NCI-H1694 treated with DMSO at 0.1 percent for 48 hours (cell line): ENCODE data around the gene CCDC136.

Experiments used
- DNase-seq: peaks from one replicate; lab custom pipeline; 2025; lab: John Stamatoyannopoulos, UW

Gene CCDC136

DNA sequence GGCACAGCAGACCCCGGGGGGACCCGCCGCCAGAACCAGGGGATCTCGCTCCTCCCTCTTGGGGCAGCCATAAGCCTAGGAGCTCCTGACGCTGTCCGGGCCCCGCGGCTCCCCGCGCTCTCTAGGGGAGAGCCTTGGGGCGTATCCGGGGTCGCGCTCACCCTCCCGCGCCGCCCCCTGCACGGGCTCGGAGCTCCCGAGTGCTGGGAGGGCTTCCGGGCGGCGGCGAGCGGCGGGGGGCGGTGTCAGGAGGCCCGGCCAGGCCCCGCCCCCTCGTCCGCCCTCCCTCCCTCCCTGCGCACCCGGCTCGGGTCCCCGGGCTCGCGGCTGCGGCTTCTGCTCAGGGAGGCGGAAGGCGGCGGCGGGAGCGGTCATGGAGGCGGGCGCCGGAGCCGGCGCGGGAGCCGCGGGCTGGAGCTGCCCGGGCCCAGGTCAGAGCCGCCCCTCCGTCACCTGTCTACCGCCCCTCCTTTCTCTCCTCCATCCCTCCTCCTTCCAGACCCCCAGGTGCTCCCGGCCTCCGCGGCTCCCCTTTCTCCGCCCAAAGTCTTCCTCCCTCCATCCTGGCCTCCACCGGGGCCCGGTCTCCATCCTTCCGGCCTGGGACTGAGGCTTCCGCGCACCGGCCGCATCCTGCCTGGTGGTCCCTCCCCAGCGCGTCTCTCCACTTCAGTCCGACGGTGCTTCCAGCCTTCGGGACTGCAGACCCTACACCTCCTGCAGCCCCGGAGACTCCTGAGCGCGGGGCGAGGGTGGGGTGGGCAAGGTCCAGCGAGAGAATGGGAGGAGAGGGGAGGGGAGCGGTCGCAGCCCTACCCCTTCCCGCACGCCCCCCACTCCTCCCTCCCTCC is at the start of gene CCDC136:
CCDC136 (plus strand) TSS at position 848 of the 851 bp plus-strand sequence. CDS start 444 bp downstream, outside the sequence.
- DNase-seq: peak; percentile 13

DNA sequence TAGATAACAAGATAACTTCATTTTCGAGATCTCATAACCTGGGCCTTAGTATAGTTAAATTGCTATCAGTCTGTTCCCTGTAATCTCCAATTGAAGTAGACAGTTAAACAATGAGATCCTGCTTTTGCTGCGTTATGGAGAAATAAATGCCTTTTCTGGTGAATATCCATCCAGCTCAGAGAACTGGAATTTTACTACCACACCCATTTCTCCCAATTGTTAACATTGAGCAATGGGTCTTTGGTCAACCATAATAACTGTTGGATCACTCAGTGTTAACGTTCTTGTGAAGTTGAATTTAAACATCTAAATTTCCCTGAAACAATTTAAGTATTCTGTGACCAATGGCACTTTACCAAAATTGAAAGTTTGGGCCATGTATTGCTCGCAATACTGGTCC is 49.6 kb upstream of the CCDC136 start:
- DNase-seq: no peak

DNA sequence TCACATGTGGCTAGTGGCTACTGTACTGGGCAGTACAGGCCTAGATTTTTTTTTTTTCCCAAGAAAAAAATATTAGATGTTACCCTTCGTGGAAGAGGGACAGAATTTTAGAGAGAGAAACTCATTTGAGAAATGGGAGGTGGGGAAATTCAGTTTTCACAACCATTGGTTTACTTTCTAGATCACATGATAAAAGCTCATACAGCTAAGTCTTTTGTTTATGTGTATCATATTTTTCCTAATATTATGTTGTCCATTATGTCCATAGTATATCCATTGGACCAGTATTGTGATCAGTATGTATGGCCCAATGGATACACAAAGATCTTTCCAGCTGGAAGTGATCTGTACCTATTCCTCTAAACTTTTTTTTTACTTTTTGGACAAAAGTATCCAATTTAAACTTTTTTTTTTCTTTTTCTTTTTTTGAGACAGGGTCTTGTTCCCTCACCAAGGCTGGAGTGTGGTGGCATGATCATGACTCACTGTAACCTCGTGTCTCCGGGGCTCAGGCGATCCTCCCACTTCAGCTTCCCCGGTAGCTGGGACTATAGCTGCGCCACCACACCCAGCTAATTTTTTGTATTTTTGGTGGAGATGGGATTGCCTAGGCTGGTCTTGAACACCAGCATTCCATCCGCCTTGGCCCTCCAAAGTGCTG is 48.5 kb upstream of the CCDC136 start:
- DNase-seq: no peak

DNA sequence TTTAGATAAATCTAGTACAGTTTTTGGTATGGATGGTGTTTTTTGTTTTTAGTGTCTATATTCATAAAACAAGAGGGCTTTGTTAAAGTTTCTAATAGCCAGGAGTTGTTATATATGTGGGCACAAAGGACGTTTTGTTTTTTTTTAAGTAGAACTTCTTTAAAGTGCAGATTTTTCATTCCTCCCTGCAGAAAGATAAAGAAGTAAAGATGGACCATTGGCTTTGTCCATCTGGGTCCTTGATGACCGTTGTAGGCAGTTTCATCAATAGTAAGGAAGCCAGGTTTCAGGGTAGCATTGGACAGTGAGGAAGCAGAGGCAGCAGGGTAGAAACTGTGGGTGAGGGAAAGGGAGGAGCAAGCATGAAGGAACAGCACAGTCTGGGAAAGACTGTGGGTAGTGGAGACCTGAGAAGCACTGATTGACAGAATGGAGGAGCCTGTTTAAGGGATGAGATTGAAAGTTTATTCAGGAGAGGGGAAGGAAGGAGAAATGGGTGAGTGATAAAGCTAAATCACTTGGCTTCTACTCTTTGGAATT is 47.3 kb upstream of the CCDC136 start:
- no peak for DNase-seq

DNA sequence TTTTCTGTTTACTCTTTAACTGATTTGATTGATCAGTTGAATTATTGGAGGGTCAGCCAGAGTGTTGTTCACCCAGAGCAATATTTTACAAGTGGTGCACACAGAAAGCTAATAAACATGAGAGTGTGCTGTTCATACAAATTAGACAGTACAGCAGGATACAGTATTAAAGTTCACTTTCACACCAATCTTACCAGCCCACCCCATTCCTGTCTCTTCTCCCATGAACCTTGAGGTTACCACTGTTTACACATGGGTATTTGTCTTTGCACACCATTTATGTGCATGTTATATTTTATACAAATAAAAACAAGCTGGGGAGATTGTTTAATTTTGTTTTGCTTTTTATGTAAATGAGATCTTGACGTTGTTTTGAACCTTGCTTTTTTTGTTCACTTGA is 46.1 kb upstream of the CCDC136 start:
- DNase-seq: no peak

DNA sequence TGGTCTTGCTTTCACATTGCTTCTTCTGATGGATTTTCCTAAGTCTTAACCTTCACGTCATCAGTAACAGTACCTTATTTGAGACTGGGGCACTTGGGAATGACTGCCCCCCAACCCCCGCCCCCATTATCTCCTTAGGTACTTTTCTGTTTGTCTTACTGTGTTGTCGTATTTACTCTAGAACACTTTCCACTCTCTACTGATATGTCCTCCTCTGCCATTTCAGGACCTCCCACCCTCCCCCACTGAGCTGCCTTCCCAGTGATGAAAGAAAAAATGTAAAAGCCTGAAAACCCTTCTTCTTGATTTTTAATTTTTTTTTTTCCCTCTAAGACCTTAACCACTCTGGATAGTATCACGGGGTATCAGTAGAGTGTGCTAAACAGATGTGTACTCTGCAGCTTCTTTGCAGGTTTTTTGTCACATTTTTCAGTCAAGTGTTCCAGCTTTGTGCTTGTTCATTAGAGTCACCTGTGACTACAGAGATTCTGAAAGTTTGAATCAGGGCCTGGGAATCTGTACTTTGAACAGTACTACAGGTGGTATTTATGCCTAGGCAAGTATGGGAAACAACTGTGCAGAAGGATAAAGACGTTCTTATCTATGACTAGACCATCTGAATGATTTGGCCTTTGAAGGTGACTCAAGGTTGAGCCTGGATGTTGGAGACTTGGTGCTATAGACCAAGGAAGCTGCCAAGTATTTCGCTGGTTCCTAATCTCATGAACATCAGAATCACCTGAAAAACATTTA is 44.3 kb upstream of the CCDC136 start:
- DNase-seq: no peak

DNA sequence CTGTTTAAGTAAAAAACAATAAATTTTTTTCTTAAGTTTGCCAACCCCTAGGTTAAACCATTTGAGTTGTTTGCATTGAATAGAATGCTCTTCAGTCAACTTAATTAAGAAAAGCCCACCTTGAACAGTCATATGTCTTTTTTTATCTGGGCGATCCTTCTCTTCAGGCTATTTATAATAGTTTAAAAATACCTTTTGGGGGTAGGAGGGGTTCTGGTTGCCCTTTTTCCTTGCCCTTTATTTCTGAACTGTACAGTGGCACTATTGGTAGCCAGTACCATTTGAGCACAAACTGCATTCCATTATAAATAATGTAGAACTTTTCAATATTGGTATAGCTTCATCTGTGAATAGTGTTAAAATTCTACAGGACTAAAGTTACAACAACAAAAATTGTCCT is 39.5 kb upstream of the CCDC136 start:
- DNase-seq: no peak

DNA sequence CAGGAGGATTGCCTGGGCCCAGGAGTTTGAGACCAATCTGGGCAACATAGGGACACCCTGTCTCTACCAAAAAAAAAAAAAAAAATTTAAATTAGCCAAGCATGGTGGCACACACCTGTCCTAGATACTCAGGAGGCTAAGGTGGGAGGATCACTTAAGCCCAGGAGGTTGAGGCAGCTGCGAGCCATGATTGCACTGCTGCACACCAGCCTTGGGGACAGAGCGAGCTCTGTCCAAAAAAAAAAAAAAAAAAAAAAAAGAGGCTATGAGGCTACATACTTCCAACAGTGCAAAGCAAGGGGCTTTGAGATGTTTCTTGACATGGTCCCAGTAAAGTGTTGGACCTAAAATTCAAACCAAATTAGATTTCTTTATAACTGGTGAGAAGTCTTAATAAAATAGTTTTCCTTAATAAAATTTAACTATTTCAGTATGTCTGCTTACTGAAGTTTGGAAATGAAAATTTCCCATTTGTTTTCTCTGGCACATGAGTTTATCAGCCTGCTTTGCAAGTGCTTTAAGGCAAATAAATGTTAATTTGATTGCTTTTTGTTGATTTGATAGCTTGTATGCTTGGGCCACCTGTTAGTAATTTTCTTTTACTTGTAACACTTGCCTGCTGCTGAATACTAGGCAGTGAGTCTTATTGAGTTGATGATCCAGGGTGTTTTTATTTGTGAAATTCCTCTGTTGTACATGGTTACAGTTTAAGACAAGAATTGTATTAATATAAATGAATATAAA is 36.5 kb upstream of the CCDC136 start:
- DNase-seq: no peak

DNA sequence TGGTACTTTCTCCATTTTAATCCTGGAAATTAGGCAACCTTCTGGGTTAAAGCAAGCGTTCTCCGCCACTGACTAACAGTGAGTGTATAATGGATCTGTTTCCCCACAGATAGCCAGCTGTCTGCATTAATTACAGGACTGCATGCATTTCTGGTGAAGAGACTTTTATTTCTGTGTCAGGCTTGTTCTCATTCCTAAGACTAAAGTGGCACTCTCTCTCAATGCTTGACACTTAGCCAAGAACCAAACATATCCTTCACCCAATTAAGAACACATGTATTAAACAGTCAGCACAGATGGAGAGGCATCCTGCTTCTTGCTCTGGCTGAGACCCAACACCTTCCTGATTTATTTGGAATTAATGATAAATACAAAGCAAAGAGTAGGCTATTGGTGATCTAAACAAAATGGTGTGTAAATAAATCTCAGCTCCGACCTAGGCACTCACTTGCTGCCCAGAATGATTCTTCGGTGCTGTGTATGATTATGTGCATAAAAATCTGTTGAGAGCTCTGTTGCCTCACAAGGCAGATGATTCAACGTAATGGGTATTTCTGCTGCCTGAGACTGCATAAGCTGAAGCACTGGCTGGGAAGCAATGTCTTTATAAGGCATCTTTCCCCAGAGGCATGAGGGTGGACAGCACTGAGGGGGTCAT is 35.8 kb upstream of the CCDC136 start:
- peak; percentile 82 for DNase-seq

DNA sequence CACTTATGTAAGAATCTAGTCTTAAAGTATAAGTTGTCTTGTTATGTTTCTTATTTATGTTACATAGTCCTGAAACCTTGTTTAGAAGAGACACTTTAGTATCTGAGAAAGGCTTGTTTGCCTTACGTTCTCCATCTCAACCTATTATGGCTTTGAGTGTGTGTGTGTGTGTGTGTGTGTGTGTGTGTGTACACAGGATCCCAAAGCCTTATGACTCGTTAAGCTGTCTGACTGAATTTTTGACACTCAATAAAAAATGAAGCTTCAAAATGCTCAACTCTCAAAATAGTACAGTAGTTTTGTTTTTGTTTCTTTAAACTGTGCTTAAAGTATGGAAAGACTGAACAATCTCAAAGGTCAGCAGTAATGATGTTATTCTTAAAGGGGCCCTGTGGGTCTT is 34.6 kb upstream of the CCDC136 start:
- no peak for DNase-seq

DNA sequence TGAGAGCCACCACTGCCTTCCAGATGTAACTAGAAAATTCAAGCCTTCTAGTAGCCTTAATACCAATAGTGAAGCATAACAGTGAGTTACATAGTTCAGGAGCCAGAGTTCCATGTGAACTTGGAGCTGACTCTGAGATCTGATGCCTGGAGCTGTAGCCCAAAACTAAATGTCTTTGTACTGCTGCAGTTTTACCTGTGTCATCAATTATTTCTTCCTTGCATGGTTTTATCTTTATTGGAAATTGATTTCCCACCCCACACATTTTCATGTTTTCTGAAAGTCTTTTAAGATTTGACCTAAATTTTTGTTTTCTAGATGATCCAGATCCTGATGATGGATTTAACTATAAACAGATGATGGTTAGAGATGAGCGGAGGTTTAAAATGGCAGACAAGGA is 33.2 kb upstream of the CCDC136 start:
- DNase-seq: no peak

DNA sequence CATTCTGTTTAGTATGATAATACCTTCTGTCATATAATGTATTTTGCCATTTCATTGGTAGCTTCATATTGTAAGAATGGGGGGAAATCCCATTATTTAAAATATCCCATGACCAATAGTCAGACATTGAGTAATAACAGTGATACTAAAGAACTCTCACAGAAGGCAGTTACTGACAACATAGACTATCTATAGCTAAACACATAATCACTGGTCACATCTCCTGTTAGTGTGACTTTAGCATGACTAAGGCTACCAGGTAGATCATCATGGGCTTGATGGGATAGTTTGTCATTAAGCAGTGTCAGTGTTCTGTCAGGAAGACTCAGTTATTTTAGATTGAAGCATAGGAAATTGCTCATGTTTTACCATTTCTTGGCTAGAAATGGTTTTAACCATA is 32.5 kb upstream of the CCDC136 start:
- DNase-seq: no peak

DNA sequence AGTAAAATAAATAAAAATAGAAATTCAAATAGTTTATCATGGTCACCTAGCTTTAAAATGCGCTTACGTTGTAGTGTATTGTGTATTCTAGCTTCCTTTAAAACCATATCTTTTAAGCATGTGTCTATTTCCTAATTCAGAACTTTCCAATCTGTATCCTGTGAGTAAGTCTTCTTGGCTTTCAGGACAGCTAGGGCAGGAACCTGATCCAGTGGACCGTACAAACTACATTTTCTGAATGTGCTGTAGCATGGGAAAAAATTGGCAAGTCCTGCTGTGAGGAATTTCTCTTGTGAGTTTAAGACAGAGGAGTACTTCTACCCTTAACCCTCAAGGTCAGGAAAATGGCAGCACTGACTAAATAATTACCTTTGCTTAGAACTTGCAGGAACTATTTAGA is 28.2 kb upstream of the CCDC136 start:
- no peak for DNase-seq

DNA sequence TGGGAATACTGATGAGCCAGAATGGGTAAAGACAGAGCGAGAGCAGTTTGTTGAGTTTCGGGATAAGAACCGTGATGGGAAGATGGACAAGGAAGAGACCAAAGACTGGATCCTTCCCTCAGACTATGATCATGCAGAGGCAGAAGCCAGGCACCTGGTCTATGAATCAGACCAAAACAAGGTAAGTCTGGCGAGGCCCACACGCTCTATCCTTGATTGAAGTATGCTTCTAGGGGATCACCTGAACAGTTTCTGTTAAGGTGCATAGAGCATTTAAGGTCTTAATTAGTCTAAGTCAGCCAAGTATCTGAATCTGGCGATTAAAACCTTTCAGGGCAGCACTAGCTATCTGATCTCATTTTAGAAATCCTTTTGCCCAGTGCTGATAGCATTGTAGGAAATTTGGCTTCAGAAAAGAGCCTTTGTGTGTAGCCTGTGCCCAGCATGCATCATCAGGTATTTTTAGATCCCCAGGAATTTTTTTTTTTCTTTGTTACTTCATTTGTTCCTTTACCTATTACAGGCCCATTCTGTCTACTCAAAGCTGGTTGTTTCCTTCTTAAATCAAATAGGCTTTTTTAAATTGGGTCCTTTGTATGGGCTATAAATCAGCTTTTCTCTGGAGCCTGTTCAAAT is 24.2 kb upstream of the CCDC136 start:
- no peak for DNase-seq

DNA sequence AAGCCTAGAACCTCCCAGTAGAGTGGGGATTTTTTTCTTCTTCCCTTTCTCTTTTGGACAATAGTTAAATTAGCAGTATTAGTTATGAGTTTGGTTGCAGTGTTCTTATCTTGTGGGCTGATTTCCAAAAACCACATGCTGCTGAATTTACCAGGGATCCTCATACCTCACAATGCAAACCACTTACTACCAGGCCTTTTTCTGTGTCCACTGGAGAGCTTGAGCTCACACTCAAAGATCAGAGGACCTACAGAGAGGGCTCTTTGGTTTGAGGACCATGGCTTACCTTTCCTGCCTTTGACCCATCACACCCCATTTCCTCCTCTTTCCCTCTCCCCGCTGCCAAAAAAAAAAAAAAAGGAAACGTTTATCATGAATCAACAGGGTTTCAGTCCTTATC is 21.5 kb upstream of the CCDC136 start:
- DNase-seq: no peak

DNA sequence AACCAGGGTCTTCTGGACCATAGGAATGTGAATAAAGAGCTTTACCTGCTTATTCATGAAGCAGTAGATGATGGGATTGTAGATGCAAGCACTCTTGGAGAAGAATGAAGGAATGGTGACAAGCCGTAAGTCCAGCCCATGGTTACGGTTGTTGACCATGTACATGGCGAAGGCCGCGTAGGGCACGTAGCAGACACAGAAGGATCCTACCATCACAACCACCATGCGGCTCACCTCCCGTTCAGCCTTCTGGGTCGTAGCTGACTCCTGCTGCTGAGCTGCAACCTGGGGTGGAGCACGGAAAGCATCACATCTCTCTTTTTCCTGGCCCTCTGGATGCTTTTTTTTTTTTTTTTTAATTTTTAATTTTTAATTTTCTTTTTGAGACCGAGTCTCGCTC is 18.2 kb upstream of the CCDC136 start:
- no peak for DNase-seq

DNA sequence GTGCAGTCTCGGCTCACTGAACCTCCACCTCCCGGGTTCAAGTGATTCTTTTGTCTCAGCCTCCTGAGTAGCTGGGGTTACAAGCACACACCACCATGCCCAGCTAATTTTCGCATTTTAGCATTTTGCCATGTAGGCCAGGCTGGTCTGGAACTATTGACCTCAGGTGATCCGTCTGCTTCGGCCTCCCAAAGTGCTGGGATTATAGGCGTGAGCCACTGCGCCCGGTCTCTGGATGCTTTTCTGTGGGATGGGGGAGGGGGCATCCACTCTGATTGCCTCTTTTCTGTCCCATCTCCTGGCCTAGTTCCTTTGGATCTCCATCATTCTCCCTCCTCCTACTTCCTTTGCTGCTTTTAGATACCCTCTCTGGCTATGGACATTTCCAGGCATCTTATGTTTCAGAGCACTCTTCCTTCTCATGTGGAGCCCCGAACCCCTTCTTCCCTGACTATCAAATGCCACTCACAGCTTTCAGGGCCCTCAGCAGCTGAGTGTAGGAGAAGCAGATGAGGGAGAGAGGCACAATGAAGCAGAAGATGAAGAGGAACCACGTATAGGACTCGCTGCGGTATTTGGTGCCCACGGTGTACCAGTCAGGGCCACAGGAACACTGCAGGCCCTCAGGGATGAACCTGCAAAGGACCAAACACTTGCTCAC is 17.6 kb upstream of the CCDC136 start:
- no peak for DNase-seq

DNA sequence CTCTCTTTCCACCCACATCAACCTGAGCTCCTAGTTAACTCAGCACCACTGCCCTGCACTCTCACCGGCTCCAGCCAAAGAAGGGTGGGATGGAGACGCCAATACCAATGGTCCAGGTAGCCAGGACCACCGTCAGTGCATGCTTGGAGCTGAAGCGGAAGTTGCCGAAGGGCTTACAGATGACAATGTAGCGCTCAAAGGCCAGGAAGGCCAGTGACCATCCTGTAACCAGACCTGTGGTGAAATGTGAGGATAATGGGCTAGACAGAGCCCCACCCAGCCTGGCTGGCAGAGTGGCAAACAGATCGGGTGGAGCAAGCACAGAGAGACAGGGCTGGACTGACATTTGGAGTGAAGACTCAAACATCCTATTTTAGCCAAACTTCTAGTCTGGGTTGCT is 16.8 kb upstream of the CCDC136 start:
- no peak for DNase-seq

DNA sequence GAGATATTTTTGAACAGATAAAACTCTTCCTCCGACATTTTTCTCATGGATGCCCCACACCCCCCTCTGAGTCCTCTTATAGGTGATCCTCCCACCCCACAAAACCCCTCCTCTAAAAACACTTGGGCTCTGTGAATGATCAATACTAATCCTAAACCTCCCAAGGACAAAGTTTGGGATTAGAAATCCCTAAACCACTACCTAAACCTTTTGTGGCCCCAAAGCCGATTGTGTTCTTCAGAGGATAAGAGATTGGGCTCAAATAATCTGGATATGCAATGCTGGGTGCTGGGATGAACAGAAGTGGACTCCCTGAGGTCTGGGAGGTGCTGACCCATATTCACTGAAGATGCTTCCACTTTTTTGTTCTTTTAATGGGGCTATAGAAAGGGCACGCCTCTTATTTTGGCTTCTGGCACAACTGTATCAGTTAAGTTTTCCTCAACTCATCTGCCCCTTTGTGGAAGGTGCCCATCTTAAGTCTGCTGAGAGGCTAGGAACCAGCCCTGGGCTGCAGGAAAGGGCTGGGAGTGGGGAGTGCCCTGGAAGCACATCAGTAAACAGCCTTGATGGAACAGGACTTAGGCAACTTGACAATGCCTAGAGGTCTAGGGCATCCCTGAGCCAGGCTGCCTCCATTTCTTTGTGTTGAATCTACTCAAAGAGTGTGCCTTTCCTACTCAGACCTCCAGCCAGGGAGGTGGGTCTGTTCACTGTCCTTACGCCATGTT is 15.9 kb upstream of the CCDC136 start, which contains the start of gene OPN1SW:
OPN1SW (minus strand) TSS at position 51 of the 731 bp plus-strand sequence; CDS start at position 38, 13 bp downstream.
- DNase-seq: no peak
